GM08714 (cell line): Measurements from ENCODE around the gene USF3.
"Not testable (repeated sequence)": the region's sequence is repeated elsewhere in the genome, so short reads cannot be mapped to it uniquely, and the experiment has no call there.

Experiments
- H3K4me3 ChIP-seq: fragments of 200-500 bp; sonication (Bioruptor generic); 2 replicates; pipeline ENCODE4 v1.5.1; 2014; ENCODE audit warnings: mild to moderate bottlenecking, low read length, inconsistent platforms
- ZNF274 ChIP-seq: IDR thresholded peaks from 2 replicates; pipeline ENCODE4 v1.6.1; 2012; ENCODE audit warnings: mild to moderate bottlenecking, low read depth, low read length

The USF3 gene

GRCh38 chr3:113654851-113655250 lies 41.6 kb downstream of the USF3 start:
- TF ChIP-seq ZNF274, result no peak
- H3K4me3 ChIP-seq, result no peak overlapping the region

GRCh38 chr3:113654310-113654709 lies 42.1 kb downstream of the USF3 start:
- H3K4me3 ChIP-seq, result no peak overlapping the region
- no peak for TF ChIP-seq ZNF274

GRCh38 chr3:113649174-113649845 lies 47.1 kb downstream of the USF3 start:
- no peak for TF ChIP-seq ZNF274
- H3K4me3 ChIP-seq, result no peak overlapping the region

- no peak overlapping the region for H3K4me3 ChIP-seq
- TF ChIP-seq ZNF274, result no peak
Observed at GRCh38 chr3:113648524-113648923, 47.9 kb downstream of the USF3 start.

GRCh38 chr3:113643583-113643982 lies 52.9 kb downstream of the USF3 start:
- no peak for TF ChIP-seq ZNF274
- no peak overlapping the region for H3K4me3 ChIP-seq

- no peak for TF ChIP-seq ZNF274
- H3K4me3 ChIP-seq, result no peak overlapping the region
Observed at GRCh38 chr3:113638910-113639309, 57.5 kb downstream of the USF3 start.

- TF ChIP-seq ZNF274, result no peak
- H3K4me3 ChIP-seq, result no peak overlapping the region
Observed at GRCh38 chr3:113637756-113638155, 58.7 kb downstream of the USF3 start.

GRCh38 chr3:113636034-113636433 lies 60.4 kb downstream of the USF3 start:
- H3K4me3 ChIP-seq, result not testable (repeated sequence)

GRCh38 chr3:113634782-113635474 lies 61.5 kb downstream of the USF3 start:
- no peak overlapping the region for H3K4me3 ChIP-seq
- no peak for TF ChIP-seq ZNF274

- no peak for TF ChIP-seq ZNF274
- H3K4me3 ChIP-seq, result no peak overlapping the region
Observed at GRCh38 chr3:113631573-113631972, 64.9 kb downstream of the USF3 start.

GRCh38 chr3:113630956-113631542 lies 65.4 kb downstream of the USF3 start:
- no peak overlapping the region for H3K4me3 ChIP-seq
- TF ChIP-seq ZNF274, result no peak

- no peak for TF ChIP-seq ZNF274
- no peak overlapping the region for H3K4me3 ChIP-seq
Observed at GRCh38 chr3:113629584-113630421, 66.6 kb downstream of the USF3 start.

- no peak overlapping the region for H3K4me3 ChIP-seq
- no peak for TF ChIP-seq ZNF274
Observed at GRCh38 chr3:113628788-113629187, 67.7 kb downstream of the USF3 start.

- H3K4me3 ChIP-seq, result no peak overlapping the region
- no peak for TF ChIP-seq ZNF274
Observed at GRCh38 chr3:113628316-113628715, 68.1 kb downstream of the USF3 start.
